Measurements from ENCODE around the gene SH3PXD2B. TPM values are rescaled to one million over a fixed set of nuclear protein-coding genes. Genes with fewer than 3 reads are reported as not detected.
"Not testable (repeated sequence)": the region's sequence is repeated elsewhere in the genome, so short reads cannot be mapped to it uniquely, and the experiment has no call there.

Gene SH3PXD2B
- total and polyA plus RNA-seq, 2 donors (not counting 1 experiment from before 2014, with no cell fraction given): 12.6 to 21.1 TPM

- H3K27me3 ChIP-seq (ENCODE audit: control insufficient read depth, insufficient read depth, low read length): no peaks in the 10 kb centered on the region
- H3K9ac ChIP-seq (ENCODE audit: insufficient read depth, low read length): no peak overlapping the region
- H3K36me3 ChIP-seq (ENCODE audit: control insufficient read depth, insufficient read depth, low read length): peaks cover 6% of the 10 kb centered on the region
- no peaks in the 10 kb centered on the region for H3K9me3 ChIP-seq (ENCODE audit: control insufficient read depth, insufficient read depth, low read depth, low read length)
- H2AFZ ChIP-seq (ENCODE audit: low read length): no peak overlapping the region
- peaks cover 6% of the 10 kb centered on the region for H3K4me1 ChIP-seq (ENCODE audit: control insufficient read depth, extremely low read depth, insufficient read depth, low read length)
- H3K4me3 ChIP-seq (replicated peaks in 1 of 4; ENCODE audit: control extremely low read depth in 1 of 4, insufficient read depth in 1 of 4, low read depth in 3 of 4, low read length in 4 of 4): no peak overlapping the region
- no peak overlapping the region for H3K4me2 ChIP-seq (ENCODE audit: extremely low read depth, insufficient read depth, low read length)
- H3K27ac ChIP-seq (ENCODE audit: insufficient read depth, low read length): no peak overlapping the region
- no peak for DNase-seq (ENCODE audit: low read depth in 2 of 2)
- H4K20me1 ChIP-seq (ENCODE audit: control insufficient read depth, extremely low read depth, insufficient read depth, low read length): no peaks in the 10 kb centered on the region
- no peaks in the 10 kb centered on the region for H3K79me2 ChIP-seq (ENCODE audit: control insufficient read depth, insufficient read depth, low read length)
- TF ChIP-seq EZH2 (IDR thresholded peaks at IDR 0.05; ENCODE audit: low read length, missing control alignments) (no peak), CTCF (conservative IDR thresholded peaks at IDR 0.05 in 1 of 2, IDR thresholded peaks at IDR 0.05 in 1 of 2; ENCODE audit: low read depth in 1 of 2, low read length in 2 of 2) (no peak)
These were observed 98.3 kb downstream of the SH3PXD2B start for GRCh38 chr5:172356047-172356446.

- H3K4me3 ChIP-seq (replicated peaks in 1 of 4; ENCODE audit: control extremely low read depth in 1 of 4, insufficient read depth in 1 of 4, low read depth in 3 of 4, low read length in 4 of 4): no peak overlapping the region
- no peak overlapping the region for H2AFZ ChIP-seq (ENCODE audit: low read length)
- DNase-seq (ENCODE audit: low read depth in 2 of 2): no peak
These were observed 100.5 kb downstream of the SH3PXD2B start for GRCh38 chr5:172353846-172354245.

DNA sequence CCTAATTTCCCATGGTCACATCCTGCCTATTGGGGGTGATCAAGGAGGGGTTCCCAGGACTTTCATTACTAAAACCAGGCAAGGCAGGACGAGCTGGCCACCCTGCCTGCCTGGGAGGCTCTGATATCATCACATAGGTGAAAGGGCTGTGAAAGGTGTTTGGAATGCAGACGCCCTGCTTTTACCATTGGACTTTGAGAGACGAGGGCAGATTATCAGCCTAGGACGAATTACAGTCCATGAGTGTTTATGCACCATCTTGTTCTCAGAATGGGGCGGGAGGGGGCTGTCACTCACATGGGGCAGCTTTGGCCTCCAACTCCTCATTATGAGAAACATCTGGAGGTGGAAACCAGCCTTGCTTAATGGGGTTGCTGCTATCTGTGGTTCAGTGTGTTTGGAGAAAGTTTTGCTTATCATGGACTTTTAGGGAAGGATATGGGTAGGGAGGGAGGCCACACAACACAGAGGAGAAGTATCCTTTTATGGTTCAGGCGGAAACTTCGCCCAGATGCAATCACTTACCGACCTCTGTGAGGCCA, 101.0 kb downstream of the SH3PXD2B start:
- H3K27me3 ChIP-seq (ENCODE audit: control insufficient read depth, insufficient read depth, low read length): no peaks in the 10 kb centered on the region
- TF ChIP-seq CTCF (conservative IDR thresholded peaks at IDR 0.05 in 1 of 2, IDR thresholded peaks at IDR 0.05 in 1 of 2; ENCODE audit: low read depth in 1 of 2, low read length in 2 of 2) (no peak), EZH2 (IDR thresholded peaks at IDR 0.05; ENCODE audit: low read length, missing control alignments) (no peak)
- H2AFZ ChIP-seq (ENCODE audit: low read length): no peak overlapping the region
- H3K9ac ChIP-seq (ENCODE audit: insufficient read depth, low read length): no peak overlapping the region
- peaks cover 10% of the 10 kb centered on the region for H3K36me3 ChIP-seq (ENCODE audit: control insufficient read depth, insufficient read depth, low read length)
- H3K9me3 ChIP-seq (ENCODE audit: control insufficient read depth, insufficient read depth, low read depth, low read length): no peaks in the 10 kb centered on the region
- no peaks in the 10 kb centered on the region for H3K79me2 ChIP-seq (ENCODE audit: control insufficient read depth, insufficient read depth, low read length)
- DNase-seq (ENCODE audit: low read depth in 2 of 2): peak in 1 of 2 donors; percentile 50
- H3K27ac ChIP-seq (ENCODE audit: insufficient read depth, low read length): no peak overlapping the region
- peaks cover 6% of the 10 kb centered on the region for H3K4me1 ChIP-seq (ENCODE audit: control insufficient read depth, extremely low read depth, insufficient read depth, low read length)
- no peak overlapping the region for H3K4me2 ChIP-seq (ENCODE audit: extremely low read depth, insufficient read depth, low read length)
- H3K4me3 ChIP-seq (replicated peaks in 1 of 4; ENCODE audit: control extremely low read depth in 1 of 4, insufficient read depth in 1 of 4, low read depth in 3 of 4, low read length in 4 of 4): no peak overlapping the region
- H4K20me1 ChIP-seq (ENCODE audit: control insufficient read depth, extremely low read depth, insufficient read depth, low read length): no peaks in the 10 kb centered on the region

More at GRCh38 chr5:172353846-172354245, 100.5 kb downstream of the SH3PXD2B start:
- Histone ChIP-seq H3K27ac (ENCODE audit: insufficient read depth, low read length) (no peak overlapping the region), H3K9ac (ENCODE audit: insufficient read depth, low read length) (no peak overlapping the region), H4K20me1 (ENCODE audit: control insufficient read depth, extremely low read depth, insufficient read depth, low read length) (no peaks in the 10 kb centered on the region), H3K79me2 (ENCODE audit: control insufficient read depth, insufficient read depth, low read length) (no peaks in the 10 kb centered on the region), H3K36me3 (ENCODE audit: control insufficient read depth, insufficient read depth, low read length) (peaks cover 10% of the 10 kb centered on the region), H3K4me2 (ENCODE audit: extremely low read depth, insufficient read depth, low read length) (no peak overlapping the region), H3K9me3 (ENCODE audit: control insufficient read depth, insufficient read depth, low read depth, low read length) (no peaks in the 10 kb centered on the region), H3K27me3 (ENCODE audit: control insufficient read depth, insufficient read depth, low read length) (no peaks in the 10 kb centered on the region), H3K4me1 (ENCODE audit: control insufficient read depth, extremely low read depth, insufficient read depth, low read length) (peaks cover 6% of the 10 kb centered on the region)
- TF ChIP-seq EZH2 (IDR thresholded peaks at IDR 0.05; ENCODE audit: low read length, missing control alignments): no peak
- no peak for TF ChIP-seq CTCF (conservative IDR thresholded peaks at IDR 0.05 in 1 of 2, IDR thresholded peaks at IDR 0.05 in 1 of 2; ENCODE audit: low read depth in 1 of 2, low read length in 2 of 2)

GRCh38 chr5:172352526-172352925, 101.8 kb downstream of the SH3PXD2B start:
- peaks cover 11% of the 10 kb centered on the region for H3K36me3 ChIP-seq (ENCODE audit: control insufficient read depth, insufficient read depth, low read length)
- not testable (repeated sequence) for H3K4me3 ChIP-seq (replicated peaks in 1 of 4; ENCODE audit: control extremely low read depth in 1 of 4, insufficient read depth in 1 of 4, low read depth in 3 of 4, low read length in 4 of 4); H3K27ac ChIP-seq (ENCODE audit: insufficient read depth, low read length); DNase-seq (ENCODE audit: low read depth in 2 of 2); H2AFZ ChIP-seq (ENCODE audit: low read length); H3K9ac ChIP-seq (ENCODE audit: insufficient read depth, low read length); H4K20me1 ChIP-seq (ENCODE audit: control insufficient read depth, extremely low read depth, insufficient read depth, low read length); H3K79me2 ChIP-seq (ENCODE audit: control insufficient read depth, insufficient read depth, low read length); H3K9me3 ChIP-seq (ENCODE audit: control insufficient read depth, insufficient read depth, low read depth, low read length); H3K4me2 ChIP-seq (ENCODE audit: extremely low read depth, insufficient read depth, low read length); H3K27me3 ChIP-seq (ENCODE audit: control insufficient read depth, insufficient read depth, low read length); H3K4me1 ChIP-seq (ENCODE audit: control insufficient read depth, extremely low read depth, insufficient read depth, low read length)
